Hematopoietic multipotent progenitor cell treated with erythropoietin and hydrocortisone succinate and interleukin-3 and kit ligand, for 4 days (in vitro differentiated cells): ENCODE results near the gene SAMD4A.
A peak's percentile ranks its signal among the peaks of the same experiment; 100 is the strongest.

ENCODE experiments used
- DNase-seq: peaks from one replicate; pipeline ENCODE4 v3.0.0-alpha.2; 2015

Gene SAMD4A

DNA sequence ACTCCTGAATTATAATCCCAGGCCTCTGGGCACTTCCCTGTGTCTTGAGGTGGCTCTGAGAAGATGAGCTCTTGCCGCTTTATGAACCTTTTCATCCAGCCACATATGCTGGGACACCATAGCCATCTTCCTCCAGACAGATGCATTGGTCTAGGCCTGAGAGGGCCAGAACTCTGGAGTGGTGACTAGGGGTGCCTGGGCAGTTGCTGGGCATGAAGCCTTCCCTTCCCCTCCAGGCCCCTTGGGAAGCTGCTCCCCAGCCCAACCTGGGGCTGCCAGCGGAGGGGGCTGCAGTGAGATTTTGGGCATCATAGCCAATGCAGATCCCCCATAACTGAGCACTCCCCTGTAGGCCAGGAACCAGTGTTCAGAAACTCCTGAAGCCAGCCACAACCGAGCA is 200.5 kb downstream of the SAMD4A start:
- no peak for DNase-seq

DNA sequence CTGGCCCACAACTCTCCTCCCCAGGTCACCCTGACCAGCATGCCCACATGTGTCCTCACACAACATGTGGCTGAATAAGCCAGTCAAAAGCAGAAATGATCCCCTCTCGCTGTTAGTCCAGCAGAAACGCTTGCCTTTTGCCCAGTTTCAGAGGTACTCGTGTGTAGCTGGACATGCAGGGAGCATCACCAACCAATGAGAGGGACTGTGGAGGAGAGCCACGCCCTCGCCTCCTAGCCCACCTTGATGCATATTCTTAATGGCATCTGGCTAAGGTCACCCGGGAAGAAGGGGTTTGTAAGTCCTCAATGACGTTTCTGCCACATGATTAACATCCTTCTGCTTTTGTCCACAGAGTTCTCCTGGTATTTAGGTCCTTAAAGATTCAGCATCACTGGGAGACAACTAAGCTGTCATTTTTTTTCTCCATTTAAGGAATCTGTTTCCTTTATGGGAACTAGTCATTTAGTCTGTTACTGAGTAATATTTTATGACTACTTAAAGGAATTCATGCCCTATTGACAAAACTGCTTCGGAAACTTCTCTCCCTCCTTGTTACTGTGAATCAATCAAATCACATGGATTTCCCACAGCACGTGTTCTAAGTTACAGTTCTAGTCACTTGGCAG is 201.7 kb downstream of the SAMD4A start:
- no peak for DNase-seq

DNA sequence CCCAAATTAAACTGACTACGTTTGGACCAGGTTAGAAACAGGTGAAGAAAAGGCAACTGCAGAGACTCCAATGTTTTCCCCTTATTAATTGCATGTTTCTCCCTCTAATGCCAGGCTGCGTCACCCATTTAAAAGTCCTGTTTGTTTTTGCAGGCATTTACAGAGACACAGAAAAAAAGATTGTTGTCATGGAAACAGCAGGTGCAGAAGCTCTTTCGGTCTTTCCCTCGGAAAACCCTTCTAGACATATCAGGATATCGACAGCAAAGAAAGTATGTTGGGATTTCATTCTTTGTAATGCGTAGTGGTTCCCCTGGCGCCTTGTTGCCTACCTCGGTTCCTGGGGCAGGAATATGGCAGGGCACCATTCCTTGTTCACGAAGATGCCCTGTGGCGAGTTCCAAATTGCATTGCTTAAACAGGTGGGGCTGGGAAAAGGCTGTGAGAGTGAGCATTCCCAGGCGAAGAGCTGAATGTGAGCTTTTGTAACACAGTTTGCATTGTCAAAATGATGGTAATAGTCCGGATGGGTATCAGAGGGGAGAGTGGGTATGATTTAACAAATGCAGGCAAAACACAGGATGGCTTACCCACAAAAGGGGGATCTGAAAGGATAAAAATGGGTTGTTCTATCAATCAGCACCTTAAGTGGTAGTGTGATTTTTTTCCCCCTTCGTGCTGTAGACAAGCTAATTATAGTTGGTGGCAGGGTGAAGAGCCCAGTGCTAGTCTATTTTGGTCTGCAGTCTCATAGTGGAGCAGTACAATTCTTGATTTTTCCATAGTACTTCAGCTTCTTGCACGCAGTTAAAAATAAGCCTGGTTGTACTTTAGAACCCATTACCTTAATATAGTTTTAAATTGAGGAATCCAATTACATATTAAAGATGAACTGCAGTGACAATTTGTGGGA is 203.3 kb downstream of the SAMD4A start:
- DNase-seq = no peak

DNA sequence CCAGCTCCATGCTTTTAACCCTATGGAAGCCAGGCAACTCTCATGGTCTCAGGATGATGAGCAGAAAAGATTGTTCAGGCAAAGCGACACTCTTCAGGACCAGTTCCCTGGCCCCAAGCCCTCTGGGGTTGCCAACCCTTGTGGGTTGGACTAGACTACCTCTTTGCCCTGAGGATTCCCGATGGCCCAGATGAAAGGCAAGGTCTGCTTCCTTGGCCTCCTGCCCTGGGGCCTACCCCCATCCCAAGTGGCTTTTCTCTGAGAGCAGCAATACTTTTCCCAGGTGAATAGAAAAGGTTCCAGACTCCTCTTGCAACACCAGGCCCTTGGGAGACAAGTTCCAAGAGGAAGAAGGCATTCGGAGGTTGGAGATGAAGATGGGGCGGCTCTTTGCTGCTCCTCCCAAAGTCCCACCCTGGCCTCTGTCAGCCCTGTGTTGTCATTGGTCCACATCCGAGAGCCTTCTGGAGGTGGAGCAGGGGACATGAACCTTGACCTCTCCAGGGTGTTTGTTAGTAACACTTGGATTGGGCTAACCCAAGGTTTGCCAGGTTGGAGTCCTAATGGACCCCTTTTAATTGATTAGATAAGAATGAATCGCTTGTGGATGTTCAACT is 204.6 kb downstream of the SAMD4A start:
- DNase-seq = no peak

DNA sequence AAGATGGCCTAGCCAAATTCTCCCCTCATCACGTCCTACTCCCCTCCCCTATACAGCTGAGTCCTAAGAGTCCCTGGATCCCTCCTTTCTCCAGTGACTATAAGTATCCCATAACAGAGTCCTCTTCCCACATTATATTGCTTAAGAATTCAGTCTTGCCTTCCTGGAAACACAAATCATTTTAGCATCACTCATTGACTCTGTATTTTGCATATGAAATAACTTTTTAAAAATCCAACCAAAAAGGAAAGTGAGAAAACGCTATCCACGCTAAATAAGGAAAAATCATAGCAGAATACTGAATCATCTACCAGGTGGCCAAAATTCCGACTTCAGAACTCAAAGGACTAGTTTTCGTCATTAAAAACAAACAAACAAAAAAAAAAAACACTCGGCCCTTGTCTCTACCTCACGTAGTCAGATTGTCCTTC is 205.5 kb downstream of the SAMD4A start:
- DNase-seq = no peak

DNA sequence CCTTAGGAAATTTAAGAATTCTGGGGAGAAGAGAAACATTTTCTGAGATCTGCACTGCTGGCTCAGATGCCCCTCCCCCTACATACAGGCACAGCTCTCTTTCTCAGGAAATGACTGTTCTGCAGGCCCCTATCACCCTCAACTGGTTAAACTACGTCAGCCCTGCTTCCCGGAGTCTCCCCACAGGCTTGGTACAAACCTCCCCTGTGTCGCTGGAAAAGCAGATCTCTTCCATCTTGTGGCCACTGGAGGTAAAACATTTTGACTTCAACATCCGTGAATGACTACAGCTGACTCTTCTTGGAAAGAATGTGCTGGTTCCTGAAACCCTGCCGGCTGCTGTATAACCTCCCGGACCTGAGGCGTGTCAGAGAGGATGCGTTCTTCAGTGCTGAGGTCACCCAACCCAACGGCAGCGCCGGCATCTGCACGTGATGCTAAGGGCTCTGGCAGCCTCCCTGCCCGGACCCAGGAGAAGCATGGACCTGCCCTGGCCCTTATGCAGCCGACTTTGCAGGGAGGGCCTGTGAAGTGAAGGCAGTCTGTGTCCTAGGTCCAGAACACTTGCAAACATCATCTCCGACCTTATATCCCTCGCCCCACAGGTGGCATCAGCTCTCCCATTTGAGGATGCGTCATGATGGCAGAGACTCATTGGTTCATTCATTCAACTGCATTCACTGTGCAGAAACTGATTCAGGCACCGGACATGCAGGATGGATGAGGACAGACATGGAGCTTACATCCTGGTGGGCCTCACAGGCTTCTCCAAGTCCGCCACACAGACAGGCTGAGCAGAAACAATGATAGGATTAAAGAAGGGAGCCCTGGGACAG is 206.5 kb downstream of the SAMD4A start:
- DNase-seq = peak; percentile 96

DNA sequence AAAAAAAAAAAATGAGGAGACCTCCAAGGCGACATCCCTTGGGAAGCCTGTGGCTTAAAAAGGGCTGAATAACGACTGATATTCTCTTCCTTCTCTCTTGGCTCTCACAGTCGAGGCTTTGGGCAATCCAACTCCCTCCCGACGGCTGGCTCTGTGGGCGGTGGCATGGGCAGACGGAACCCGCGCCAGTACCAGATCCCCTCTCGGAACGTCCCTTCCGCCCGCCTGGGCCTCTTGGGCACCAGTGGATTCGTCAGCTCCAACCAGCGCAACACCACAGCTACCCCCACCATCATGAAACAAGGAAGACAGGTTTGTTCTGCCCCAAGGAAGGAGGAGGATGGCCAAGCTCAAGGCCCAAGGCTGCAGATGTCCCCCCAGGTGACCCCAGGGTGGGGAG is 207.9 kb downstream of the SAMD4A start:
- DNase-seq = no peak

DNA sequence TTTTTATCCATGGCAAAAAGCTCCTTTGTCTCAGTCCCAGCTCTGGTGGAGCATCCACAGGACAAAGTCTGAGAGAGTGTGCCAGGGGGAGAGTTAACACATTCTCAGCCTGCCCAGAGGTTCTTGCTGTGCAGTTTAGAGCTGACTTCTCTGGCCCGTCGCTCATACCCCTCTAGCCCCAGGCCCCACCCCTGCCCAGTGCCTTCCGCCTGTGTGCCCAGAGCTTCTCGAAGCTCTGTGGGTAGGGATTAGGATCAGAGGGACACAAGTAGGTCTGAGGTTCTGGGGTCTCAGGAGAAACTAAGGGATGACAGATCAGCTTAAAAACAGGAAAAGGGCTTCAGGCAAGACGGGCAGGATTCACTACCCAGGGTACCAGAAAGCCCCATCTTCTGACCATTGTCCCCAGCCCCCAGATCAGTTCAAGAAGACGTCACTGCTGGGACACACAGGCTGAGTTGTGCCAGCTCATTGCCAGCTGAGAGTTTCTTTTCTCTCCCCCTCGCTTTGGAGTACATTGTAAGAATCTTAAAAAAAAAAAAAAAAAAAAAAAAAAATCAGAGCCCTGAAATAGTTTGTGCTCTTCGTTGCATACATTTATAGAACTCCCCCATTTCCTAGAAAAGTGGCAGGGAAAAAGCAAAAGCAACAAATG is 208.7 kb downstream of the SAMD4A start:
- no peak for DNase-seq

DNA sequence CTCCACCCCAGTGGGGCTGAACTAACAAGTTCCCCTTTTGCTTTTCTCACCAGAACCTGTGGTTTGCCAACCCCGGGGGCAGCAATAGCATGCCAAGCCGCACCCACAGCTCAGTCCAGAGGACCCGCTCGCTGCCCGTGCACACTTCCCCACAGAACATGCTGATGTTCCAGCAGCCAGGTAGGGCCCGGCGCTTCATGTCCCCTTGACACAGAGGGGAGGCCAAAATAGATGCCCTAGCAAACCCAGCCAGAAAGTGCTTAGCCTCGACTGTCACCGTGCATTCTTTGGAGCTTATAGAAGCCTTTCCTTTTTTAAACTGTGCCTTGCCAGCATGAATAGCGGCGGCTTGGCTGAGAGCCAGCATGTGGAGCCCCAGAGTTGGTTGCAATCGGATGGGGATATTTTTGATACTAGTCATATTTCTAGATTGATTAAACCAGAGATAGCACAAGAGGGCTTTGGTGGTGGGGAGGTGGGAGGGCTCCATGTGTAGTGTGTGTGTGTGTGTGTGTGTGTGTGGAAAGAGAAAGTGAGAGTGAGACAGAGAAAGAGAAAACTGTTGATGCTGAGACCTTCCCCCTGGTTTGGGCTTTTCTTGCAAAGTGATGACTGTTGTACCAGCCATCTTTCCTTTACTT is 209.6 kb downstream of the SAMD4A start:
- peak; percentile 92 for DNase-seq

DNA sequence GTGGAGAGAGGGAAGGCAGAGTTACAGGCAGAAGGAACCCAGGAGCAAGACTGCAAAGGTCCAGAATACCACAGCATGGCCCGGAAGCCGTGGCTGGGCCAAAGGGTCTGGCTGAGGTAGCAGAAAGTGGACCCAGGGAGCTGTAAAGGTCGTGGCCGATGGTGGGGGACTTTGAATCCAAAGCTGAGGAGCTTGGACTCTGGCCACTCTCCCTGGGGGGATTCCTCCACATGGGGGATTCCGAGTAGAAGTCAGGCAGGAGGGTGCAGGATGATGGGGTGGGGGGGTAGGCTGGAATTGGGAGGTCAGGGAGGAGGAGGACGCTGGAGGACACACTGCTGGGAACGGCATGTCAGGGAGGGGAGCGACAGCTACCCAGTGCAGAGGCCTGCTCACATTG is 210.5 kb downstream of the SAMD4A start:
- no peak for DNase-seq

DNA sequence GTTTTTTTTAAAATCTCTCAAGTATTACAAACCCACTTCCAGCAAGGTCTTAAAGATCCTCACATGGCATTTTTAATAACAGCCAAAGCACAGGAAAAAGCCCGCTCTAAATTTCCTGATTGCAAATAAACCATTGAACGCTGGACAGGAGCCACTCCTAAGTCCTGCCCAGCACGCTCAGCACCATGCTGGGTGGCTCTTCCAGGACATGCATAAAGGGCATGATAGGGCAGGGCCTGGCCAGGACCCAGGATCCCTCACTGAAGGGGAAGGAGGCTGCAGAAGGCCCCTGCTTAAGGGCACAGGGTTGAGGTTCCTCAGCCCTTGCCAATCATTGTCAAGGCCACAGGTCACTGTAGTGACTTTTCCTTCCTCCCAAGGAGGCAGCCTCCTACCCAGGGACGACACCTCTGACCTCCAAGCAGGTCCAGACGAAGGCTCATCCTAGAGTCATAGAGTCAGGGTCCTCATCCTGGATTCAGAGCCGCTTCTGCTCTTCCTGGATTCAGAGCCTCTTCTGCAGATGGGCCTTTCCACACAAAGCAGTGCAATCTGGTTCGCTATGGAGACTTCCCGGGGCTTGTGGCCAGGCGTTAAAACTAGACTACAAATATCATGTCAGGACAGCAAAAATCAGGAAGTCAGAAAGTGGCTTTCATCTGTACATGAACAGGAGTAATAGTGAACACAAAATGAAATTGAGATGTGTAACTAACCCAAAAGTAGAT is 211.9 kb downstream of the SAMD4A start:
- DNase-seq = no peak

DNA sequence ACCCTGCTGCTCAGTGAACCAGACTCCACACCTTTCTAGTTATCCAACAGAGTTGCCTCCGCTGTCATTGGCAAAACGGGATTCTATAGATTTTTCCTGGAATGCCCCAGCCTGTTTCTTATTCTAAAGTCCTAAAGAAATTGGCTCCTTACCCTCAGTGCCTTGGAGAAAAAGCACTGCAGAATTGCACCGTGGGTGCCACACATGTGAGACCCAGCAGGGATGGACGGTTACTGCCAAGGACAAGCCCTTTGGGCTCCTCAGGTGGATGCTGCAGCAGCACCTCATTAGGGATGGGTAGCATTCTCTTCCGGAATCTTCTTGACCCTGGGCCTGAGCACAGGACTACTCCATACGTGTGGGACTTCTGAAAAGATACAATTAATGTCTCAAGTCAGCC is 214.2 kb downstream of the SAMD4A start:
- no peak for DNase-seq

DNA sequence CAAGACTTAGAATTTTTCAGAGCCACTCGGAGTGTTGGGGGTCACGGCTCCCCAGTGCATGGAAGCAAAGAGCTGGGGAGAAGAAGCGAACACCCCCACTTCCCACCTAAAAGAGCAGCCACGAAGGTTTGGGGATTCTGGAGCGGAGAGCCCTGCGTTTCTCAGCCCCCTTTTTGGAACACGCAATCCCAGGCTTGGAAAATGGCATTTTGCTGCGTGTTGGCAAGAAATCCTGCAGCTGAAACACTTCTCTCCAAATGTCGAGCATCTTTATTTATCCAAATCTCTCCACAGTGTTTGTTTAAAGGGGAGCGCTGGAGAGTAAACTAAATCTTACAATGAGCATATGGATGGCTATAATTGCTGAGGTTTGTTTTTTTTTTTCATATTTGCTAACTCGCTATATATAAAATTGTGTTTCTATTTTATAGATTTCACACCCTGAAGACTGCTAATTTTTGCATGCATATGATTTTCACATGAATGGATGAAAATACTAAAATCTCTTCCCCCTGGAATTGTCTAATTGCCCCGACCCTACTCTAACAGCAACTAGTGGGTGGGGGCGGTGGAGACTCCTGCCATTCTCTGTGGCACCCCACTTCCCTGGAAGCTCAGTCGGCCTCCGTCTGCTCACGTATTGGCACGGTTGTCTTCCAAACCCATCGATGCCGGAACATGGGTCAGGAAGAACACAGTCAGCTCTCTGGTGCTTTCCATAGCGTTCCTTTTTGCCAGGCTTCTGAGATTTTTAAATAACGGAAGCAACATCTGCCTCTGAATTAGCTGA is 215.2 kb downstream of the SAMD4A start:
- DNase-seq = no peak

DNA sequence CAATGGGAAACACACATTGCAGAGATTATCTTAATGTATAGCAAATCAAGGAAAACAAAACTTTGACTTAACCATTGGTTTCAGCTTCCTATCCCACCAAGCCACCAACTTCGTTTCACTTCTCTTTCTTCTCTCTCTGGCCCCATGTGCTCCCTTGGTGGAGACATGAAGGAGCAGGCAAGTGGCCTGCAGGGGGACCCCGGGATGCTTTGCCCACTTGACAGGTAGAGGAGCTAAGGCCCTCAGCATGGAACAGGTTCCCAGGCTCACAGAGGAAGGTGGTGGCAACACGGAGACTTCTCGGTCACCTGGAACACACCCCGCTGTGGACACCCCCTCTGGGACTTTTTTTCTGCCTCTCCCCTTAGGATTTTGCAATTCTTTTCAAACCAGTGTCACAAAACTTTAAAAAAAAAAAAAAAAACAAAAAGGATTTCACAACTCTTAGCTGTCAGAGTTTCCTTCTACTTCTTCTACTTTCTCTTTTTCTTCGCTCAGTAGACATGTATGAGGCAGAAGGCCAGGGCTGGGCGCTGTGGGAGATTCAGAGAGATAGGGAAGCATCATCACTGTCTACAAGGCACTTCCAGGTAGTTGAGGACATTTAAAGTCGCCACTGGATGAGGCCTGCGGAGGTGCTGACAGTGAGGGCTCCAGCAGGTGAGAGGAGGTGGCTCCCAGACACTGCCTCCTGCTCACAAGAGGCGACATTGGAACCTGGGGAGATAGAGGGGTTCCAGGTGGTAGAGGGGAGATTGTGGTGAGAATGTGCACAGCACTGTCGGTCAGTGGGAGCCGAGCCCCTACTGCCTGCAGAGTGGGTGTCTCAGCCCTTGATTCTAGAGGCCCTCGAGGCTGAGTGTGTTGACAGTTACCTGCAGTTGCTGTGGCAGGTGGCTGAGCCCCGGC is 216.1 kb downstream of the SAMD4A start:
- DNase-seq = peak; percentile 70

DNA sequence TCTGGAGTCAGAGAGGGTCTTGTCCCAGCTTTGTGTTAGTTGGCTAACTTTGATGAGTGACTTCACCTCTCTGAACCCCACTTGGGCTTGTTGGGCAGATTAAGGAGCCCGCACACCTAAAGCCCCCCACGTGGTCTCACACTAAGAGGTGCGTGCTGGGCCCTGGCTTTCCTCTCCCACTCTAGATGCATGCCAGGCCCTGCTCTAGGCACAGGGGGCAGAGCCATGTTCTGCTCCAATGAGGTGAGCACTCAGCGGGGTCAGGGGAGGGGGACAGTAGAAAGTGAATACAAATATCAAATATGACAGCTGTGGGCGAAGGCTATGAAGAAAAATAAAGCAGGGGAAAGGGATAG is 216.7 kb downstream of the SAMD4A start:
- no peak for DNase-seq

DNA sequence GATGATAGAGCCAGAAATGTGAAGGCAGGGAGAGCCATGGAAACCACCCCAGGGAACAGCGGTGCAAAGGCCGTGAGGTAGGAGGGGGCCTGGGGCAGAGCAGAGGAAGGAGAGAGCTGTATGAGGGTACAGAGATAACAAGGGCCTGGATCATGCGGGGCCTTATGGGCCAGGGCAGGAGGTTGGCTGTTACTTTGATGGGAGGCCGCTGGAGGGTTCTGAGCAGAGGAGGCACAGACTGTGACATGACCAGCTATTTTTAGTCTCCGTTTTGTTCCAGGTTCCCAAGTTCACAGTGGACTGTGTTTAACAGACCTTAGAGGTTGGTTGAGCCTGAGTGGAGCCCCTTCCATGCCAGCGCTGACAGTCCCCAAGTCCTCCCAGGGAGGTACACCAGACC is 217.1 kb downstream of the SAMD4A start:
- no peak for DNase-seq

DNA sequence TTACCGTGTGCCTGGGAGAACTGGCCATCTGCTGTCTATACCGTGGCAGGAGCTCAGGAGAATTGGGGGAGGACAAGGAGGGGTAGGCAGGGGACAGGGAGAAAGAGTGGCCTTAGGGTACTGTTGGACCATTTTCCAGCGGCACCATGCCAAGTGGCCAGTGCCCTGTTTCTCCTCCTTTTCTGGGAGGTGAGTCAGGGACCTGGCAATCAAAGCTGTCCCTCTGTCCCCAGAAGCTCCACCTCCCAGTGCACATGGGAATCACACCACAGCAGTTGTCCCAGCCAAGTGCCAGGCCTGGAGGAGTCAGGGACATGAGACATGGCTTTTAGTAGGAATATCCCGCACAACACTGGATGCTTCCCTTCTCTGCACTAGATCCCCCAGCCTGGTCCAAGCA is 217.7 kb downstream of the SAMD4A start:
- DNase-seq = no peak

DNA sequence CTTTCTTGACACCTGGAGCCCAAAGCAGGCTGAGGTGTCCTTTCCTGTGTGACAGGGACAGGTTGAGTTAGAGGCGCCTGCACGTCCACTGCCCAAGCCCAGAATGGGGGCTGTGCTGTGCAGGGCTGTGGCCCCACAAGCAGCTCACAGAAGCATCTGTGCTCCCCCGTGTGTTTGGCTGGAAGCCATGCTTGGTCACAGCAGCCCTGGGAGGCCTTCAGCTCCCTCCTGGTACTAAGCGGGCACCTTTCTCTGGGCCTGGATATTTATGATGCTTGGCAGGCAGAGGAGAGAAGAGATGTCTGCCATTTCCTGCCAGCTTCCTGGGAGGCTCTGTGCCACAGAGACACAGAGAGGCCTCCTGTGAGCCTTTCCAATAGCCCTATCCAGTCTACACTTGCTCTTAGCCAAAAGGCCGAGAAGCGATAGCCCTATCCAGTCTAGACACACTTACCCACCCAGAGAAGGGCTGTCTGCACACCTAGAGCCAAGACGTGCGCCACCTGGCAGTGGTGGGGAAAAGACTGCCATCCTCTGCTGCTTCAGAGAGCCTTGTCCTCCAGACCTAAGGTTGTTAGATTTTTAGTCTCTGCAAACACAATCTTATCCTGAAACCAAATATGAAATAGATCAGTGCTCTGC is 218.3 kb downstream of the SAMD4A start:
- no peak for DNase-seq
